K562 (cell line): Measurements from ENCODE around the gene LRMDA. TPM values are rescaled to one million over a fixed set of nuclear protein-coding genes. Genes with fewer than 3 reads are reported as not detected.

Experiments
- ATAC-seq: fragments of 200-7000 bp; cut with Tn5 transposase; 3 replicates; pipeline ENCODE4 v1.9.1; 2020; ENCODE audit warnings: moderate library complexity
- BruUV-seq: library from RNA; stranded (reverse); fragments of 400-500 nt; replicated peaks from 2 replicates; lab custom pipeline; 2021; lab: Mats Ljungman, UMichigan
- CTCF ChIA-PET: fragments of 300-600 bp; formaldehyde crosslinking; extraction: SDS; loops from one replicate; lab custom pipeline; 2021; ENCODE audit warnings: low intra/inter-chr PET ratio; lab: Yijun Ruan, JAX
- POLR2A ChIA-PET: fragments of 300-600, 350-650 bp; sonication (Branson Sonifier 250); formaldehyde crosslinking; extraction: SDS; loops from one replicate; lab custom pipeline; 2021; ENCODE audit warnings: antibody characterized with exemption, inconsistent platforms; lab: Yijun Ruan, JAX
- DNase-seq, 4 experiments: peaks; one replicate each; pipeline versions ENCODE4 v3.0.0 to v3.0.0-alpha.2; 2011 to 2018; ENCODE audit warnings: low spot score in 3 of 4, mixed read lengths in 3 of 4; ENCODE audit errors: extremely low read depth in 1 of 4
- FAIRE-seq: peaks from 2 replicates; lab custom pipeline; 2011; peaks lifted over from hg19 to GRCh38; lab: Jason Lieb, UNC
- H2AFZ ChIP-seq: 2 replicates; pipeline ENCODE4 v1.6.0; 2011; ENCODE audit warnings: low read depth, low read length, control low read depth, inconsistent platforms
- H3K27ac ChIP-seq: fragments of 200-600 bp; 3 replicates; pipeline ENCODE4 v1.8.0; 2011; ENCODE audit warnings: low read depth, mild to moderate bottlenecking, control low read depth, inconsistent platforms, low read length, moderate library complexity, mixed read lengths; ENCODE audit errors: extremely low read depth
- H3K27me3 ChIP-seq, 2 experiments: fragments of 300-600 bp in 1 of 2; 2 replicates in 1 of 2; 3 replicates in 1 of 2; pipeline versions ENCODE4 v1.6.0 to v1.8.0; 2011; ENCODE audit warnings: inconsistent platforms in 2 of 2, low read length in 2 of 2, mild to moderate bottlenecking in 1 of 2, mixed read lengths in 1 of 2, moderate library complexity in 1 of 2; ENCODE audit not compliant: control insufficient read depth in 2 of 2, insufficient read depth in 2 of 2
- H3K36me3 ChIP-seq: fragments of 300-600 bp; 3 replicates; pipeline ENCODE4 v1.8.0; 2011; ENCODE audit warnings: mild to moderate bottlenecking, low read length, inconsistent platforms; ENCODE audit not compliant: control insufficient read depth, insufficient read depth
- H3K4me1 ChIP-seq, 2 experiments: fragments of 200-600 bp in 1 of 2; replicated peaks in 1 of 2; 2 replicates in 1 of 2; 3 replicates in 1 of 2; pipeline versions ENCODE4 v1.5.1 to v1.8.0; 2011; ENCODE audit warnings: inconsistent platforms in 2 of 2, low read length in 2 of 2, mild to moderate bottlenecking in 1 of 2, mixed read lengths in 1 of 2, moderate library complexity in 1 of 2; ENCODE audit not compliant: control insufficient read depth in 2 of 2, insufficient read depth in 2 of 2
- H3K4me2 ChIP-seq: 2 replicates; pipeline ENCODE4 v1.6.1; 2011; ENCODE audit warnings: low read length, control low read depth, inconsistent platforms, mixed read lengths; ENCODE audit not compliant: insufficient read depth
- H3K4me3 ChIP-seq: fragments of 200-600 bp; sonication (generic), shearing (Covaris generic); 2 replicates; pipeline ENCODE4 v1.5.1; 2016; ENCODE audit warnings: control low read depth, inconsistent platforms
- H3K79me2 ChIP-seq: fragments of 200-600 bp; 3 replicates; pipeline ENCODE4 v1.8.0; 2011; ENCODE audit warnings: low read length, inconsistent platforms; ENCODE audit not compliant: control insufficient read depth, insufficient read depth
- H3K9ac ChIP-seq, 2 experiments: 2 replicates each; pipeline versions ENCODE4 v1.6.0 to v1.6.1; 2011; ENCODE audit warnings: low read depth in 2 of 2, low read length in 2 of 2, control low read depth in 1 of 2, inconsistent platforms in 1 of 2, mild to moderate bottlenecking in 1 of 2, mixed read lengths in 1 of 2; ENCODE audit not compliant: insufficient read depth in 1 of 2
- H3K9me1 ChIP-seq: one replicate; pipeline ENCODE4 v1.6.0; 2011; ENCODE audit warnings: inconsistent platforms, mild to moderate bottlenecking, low read length, moderate library complexity; ENCODE audit not compliant: control insufficient read depth, insufficient read depth
- H3K9me3 ChIP-seq: replicated peaks from 2 replicates; pipeline ENCODE4 v1.5.1; 2011; ENCODE audit warnings: low read depth, low read length, inconsistent platforms; ENCODE audit not compliant: control insufficient read depth, insufficient read depth
- H4K20me1 ChIP-seq: replicated peaks from 2 replicates; pipeline ENCODE4 v1.6.1; 2011; ENCODE audit warnings: low read length, inconsistent platforms, mixed read lengths; ENCODE audit not compliant: control insufficient read depth, insufficient read depth
- E2F4 ChIP-seq: sonication (generic); formaldehyde crosslinking; IDR thresholded peaks from 2 replicates; pipeline ENCODE4 v1.8.0; 2022; ENCODE audit warnings: mild to moderate bottlenecking, low read depth, missing genetic modification reagents
- ESRRB ChIP-seq: fragments of 250-450 bp; sonication (Bioruptor Pico); IDR thresholded peaks from 2 replicates; pipeline ENCODE4 v1.5.0; 2020; ENCODE audit warnings: mild to moderate bottlenecking, moderate library complexity, borderline replicate concordance
- HNRNPK ChIP-seq: fragments of 200-400 bp; formaldehyde crosslinking; IDR thresholded peaks from one replicate; pipeline ENCODE4 v1.6.1; 2018; ENCODE audit warnings: mild to moderate bottlenecking, low read depth, low read length; ENCODE audit not compliant: poor library complexity, severe bottlenecking
- JUNB ChIP-seq: fragments of 450-650 bp; formaldehyde crosslinking; conservative IDR thresholded peaks from 2 replicates; pipeline ENCODE4 v1.4.0; 2020; ENCODE audit warnings: mild to moderate bottlenecking
- MTA3 ChIP-seq: fragments of 450-650 bp; formaldehyde crosslinking; IDR thresholded peaks from 2 replicates; pipeline ENCODE4 v1.6.1; 2017; ENCODE audit warnings: mild to moderate bottlenecking, borderline replicate concordance
- WGBS: fragments of 100-300 bp; shearing (Covaris generic); methylation state at CpG from one replicate; pipeline ENCODE4 v1.1.6; 2016; ENCODE audit warnings: low coverage, mixed read lengths; ENCODE audit not compliant: insufficient coverage; ENCODE audit errors: missing lambda C conversion rate; 5-methylcytosine and 5-hydroxymethylcytosine counted together
- in situ Hi-C: fragments of 300-500 bp; cut with MboI; formaldehyde crosslinking; loops from 4 replicates; pipeline ENCODE4 v1.15.0; 2018; ENCODE audit warnings: inconsistent platforms, mixed read lengths
- intact Hi-C: fragments of 100-400 bp; cut with micrococcal nuclease; formaldehyde crosslinking; loops from 2 replicates; pipeline ENCODE4 v1.14.2; 2022
- polyA plus RNA-seq, 8 experiments: library from polyadenylated mRNA; depleted of rRNA in 4 of 8; stranded (reverse) in 5 of 8; unstranded in 3 of 8; fragments of >200 nt; fragmentation: Nextera tagmentation in 2 of 8; fragmentation: Illumina TruSeq in 1 of 8; extraction: Ambion mirVana in 2 of 8; extraction: Trizol in 1 of 8; gene quantifications; 2 replicates each; pipeline versions ENCODE4 v1.2.1 to v1.2.3, GENCODE V29; 2011 to 2014; ENCODE audit warnings: inconsistent platforms in 1 of 8, missing spikeins in 1 of 8
- total RNA-seq, 7 experiments: library from RNA; depleted of rRNA in 6 of 7; stranded (reverse); fragments of >200 nt in 6 of 7; fragmentation: Illumina TruSeq in 2 of 7; extraction: Trizol in 2 of 7; gene quantifications; 2 replicates each; pipeline versions ENCODE4 v1.2.1 to v1.2.3, GENCODE V29; 2011 to 2021; ENCODE audit warnings: low replicate concordance in 1 of 7

The LRMDA gene
- total and polyA plus RNA-seq, 9 of the 15 experiments (the other 6 are each of a cell fraction or from before 2014, with no cell fraction given) = 0.25 TPM; not detected in 8

GRCh38 chr10:76461024-76461423 lies 1029.6 kb downstream of the LRMDA start:
- no peaks in the 10 kb centered on the region for H3K36me3 ChIP-seq
- no peaks in the 10 kb centered on the region for H3K27me3 ChIP-seq
- ChIA-PET POLR2A (no interaction called here), CTCF (no interaction called here)
- ATAC-seq = no peak
- no peak for DNase-seq
- H3K9me1 ChIP-seq = no peaks in the 10 kb centered on the region
- no peak overlapping the region for H3K9ac ChIP-seq
- H3K4me2 ChIP-seq = no peak overlapping the region
- 0% methylated on average over 3 of the region's 3 CpGs for WGBS
- in situ Hi-C loops (no loop called here), intact Hi-C loops (no loop called here)
- H4K20me1 ChIP-seq = no peaks in the 10 kb centered on the region
- BruUV-seq = no TSS peak
- H3K79me2 ChIP-seq = no peaks in the 10 kb centered on the region
- no peaks in the 10 kb centered on the region; the same call in 1 of the 2 replicates for H3K9me3 ChIP-seq
- no peak for FAIRE-seq
- no peak overlapping the region for H3K27ac ChIP-seq
- H2AFZ ChIP-seq = no peak overlapping the region
- H3K4me3 ChIP-seq = no peak overlapping the region
- H3K4me1 ChIP-seq = no peaks in the 10 kb centered on the region
- TF ChIP-seq JUNB (CRISPR knock-in tag) (no peak), ESRRB (no peak), E2F4 (CRISPR knock-in tag) (no peak), HNRNPK (no peak)

DNA sequence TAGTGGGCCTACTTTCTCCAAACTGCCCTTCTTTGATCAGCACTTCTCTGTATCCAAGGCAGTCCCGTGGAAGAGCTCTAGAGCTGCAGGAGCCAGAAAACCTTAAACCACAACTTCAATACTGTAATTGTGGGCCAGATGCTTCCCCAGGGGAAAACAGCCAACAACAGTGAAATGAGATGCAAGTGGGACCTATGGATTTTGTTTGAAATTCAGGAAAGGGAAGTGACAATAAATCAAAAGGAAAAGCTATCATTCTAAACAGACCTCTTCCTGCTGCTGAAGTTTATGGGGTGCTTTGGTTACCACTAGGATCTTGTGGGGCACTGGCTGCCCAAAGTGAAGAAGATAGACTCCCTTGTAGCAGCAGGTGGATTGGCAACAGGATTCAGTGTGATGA lies 1031.7 kb downstream of the LRMDA start:
- Histone ChIP-seq H3K4me2 (no peak overlapping the region), H3K27me3 (no peaks in the 10 kb centered on the region), H2AFZ (no peak overlapping the region), H3K4me1 (no peaks in the 10 kb centered on the region), H3K9me3 (no peaks in the 10 kb centered on the region; the same call in 1 of the 2 replicates), H3K27ac (no peak overlapping the region), H3K36me3 (no peaks in the 10 kb centered on the region), H3K9ac (no peak overlapping the region), H3K4me3 (no peak overlapping the region), H3K9me1 (no peaks in the 10 kb centered on the region), H3K79me2 (no peaks in the 10 kb centered on the region), H4K20me1 (no peaks in the 10 kb centered on the region)
- no peak for ATAC-seq
- intact Hi-C loops (no loop called here), in situ Hi-C loops (no loop called here)
- BruUV-seq = no TSS peak
- no peak for DNase-seq
- FAIRE-seq = no peak
- 0% methylated on average over 1 of the region's 1 CpG for WGBS
- ChIA-PET POLR2A (no interaction called here), CTCF (no interaction called here)
- no peak for TF ChIP-seq MTA3
